GM19372 (cell line): ENCODE results near the gene SHC3.
"Not testable (repeated sequence)": the region's sequence is repeated elsewhere in the genome, so short reads cannot be mapped to it uniquely, and the experiment has no call there.

ENCODE experiments used
- ATAC-seq: cut with Tn5 transposase; IDR thresholded peaks from one replicate; pipeline ENCODE4 v1.9.1; 2021; ENCODE audit warnings: mild to moderate bottlenecking, low read depth, moderate library complexity; ENCODE audit not compliant: unreplicated experiment

Gene SHC3, protein sequence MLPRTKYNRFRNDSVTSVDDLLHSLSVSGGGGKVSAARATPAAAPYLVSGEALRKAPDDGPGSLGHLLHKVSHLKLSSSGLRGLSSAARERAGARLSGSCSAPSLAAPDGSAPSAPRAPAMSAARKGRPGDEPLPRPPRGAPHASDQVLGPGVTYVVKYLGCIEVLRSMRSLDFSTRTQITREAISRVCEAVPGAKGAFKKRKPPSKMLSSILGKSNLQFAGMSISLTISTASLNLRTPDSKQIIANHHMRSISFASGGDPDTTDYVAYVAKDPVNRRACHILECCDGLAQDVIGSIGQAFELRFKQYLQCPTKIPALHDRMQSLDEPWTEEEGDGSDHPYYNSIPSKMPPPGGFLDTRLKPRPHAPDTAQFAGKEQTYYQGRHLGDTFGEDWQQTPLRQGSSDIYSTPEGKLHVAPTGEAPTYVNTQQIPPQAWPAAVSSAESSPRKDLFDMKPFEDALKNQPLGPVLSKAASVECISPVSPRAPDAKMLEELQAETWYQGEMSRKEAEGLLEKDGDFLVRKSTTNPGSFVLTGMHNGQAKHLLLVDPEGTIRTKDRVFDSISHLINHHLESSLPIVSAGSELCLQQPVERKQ

DNA sequence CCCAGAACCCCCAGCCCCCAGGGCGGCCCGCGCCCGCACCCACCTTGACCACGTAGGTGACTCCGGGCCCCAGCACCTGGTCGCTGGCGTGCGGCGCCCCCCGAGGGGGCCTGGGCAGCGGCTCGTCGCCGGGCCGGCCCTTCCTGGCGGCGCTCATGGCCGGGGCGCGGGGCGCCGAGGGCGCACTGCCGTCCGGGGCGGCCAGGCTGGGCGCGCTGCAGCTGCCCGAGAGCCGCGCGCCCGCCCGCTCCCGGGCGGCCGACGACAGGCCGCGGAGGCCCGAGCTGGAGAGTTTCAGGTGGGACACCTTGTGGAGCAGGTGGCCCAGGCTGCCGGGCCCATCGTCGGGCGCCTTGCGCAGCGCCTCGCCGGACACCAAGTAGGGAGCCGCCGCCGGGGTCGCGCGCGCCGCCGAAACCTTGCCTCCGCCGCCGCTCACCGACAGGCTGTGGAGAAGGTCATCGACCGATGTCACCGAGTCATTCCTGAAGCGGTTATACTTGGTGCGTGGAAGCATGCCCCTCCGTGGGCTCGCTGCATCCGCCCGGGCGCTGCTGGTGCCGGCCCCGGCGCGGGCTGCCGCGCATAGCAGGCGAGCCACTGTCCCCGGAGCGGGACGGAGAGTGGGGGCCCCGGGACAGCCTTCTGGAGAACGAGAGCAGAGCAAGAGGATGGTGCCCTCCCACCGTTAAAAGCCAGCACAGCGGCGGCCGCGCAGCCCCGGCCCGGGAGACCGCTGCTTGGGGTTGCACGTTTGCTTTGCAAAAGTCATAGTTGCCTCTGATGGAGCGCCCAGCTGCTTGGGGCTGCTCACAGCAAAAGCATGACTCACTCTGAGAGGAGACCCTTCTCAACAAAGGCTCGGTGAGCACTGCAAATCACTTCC lies at the start of gene SHC3:
TSS of gene SHC3 (minus strand) at position 875 of the 886 bp plus-strand sequence. CDS start at position 517, 358 bp downstream.
- ATAC-seq: no peak

DNA sequence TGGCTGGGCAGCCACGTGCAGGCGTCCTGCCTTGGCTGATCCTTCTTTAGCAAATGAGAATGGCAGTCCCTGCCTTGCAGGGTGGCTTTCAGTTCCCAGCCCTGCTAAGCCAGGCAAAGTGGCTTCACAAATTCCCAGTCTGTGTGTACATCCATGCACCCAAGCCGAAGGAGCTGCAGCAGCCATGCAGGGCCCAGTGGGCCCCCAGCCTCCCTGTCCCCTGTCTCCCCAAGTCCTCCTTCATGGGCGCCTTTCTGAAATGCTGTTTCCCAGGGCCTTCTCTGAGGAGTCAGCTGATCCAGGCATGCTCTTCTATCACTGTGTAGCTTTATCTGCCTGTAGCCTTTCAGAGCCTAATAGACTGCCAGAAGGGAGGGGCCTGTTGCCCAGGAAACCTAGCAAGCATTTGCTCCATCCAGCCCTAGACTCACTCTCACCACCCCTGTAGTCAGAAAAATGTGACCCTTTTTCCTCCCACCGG lies 47.4 kb upstream of the SHC3 start:
- ATAC-seq: no peak

DNA sequence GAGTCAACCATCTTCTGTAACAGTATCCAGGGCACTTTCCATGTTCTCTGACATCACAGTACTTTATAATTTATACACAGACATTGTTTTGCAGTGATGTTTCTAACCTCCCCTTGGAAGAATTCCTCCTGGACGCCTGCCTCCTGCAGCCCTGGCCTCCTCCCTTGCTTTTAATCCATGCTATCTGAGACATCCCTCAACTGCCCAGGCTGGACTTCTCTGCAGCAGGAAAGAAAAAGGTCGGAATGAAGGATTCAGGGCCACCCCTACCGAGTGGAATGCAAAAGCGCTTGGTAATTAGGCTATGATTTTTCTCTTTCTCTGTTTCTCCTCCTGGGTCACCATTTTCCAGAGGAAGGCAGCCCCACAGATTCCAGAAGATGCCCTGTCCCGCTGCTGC lies 47.0 kb upstream of the SHC3 start:
- no peak for ATAC-seq

DNA sequence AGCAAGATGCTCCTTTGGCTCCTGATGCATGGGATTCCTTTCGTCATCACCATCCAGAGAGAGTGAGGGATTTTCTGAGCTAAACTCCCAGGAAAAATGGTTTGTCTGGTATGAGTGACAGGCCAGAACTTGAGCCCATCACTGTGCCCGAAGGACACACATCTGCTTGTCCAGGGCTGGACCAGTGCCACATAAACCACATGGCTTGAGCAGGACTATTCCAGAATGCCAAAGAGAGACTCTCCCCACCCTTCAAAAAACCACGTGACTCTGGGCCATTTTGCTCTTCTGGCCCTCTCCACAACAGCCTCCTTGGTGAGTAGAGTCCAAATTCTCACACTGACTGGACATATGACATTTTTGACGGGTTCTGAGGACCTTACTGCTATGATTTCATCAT lies 46.4 kb upstream of the SHC3 start:
- ATAC-seq: no peak

DNA sequence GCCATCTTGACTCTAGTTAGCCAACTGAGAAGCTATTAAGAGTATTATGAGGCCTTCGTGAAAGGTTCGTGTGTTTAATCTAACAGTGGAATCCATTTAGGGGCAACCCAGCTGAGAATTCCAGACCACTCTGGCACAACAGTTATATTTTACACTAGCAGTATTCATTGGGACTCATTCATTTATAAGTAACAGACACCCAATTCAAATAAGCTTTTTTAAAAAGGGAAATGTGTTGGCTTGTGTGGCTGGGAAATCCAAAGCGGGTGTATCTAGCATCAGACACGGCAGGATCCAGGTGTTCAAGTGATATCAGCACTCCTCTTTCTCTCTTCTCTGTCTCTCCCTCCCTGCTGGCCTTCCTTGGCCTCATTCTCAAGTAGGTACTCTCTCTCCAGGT lies 46.0 kb upstream of the SHC3 start:
- no peak for ATAC-seq

DNA sequence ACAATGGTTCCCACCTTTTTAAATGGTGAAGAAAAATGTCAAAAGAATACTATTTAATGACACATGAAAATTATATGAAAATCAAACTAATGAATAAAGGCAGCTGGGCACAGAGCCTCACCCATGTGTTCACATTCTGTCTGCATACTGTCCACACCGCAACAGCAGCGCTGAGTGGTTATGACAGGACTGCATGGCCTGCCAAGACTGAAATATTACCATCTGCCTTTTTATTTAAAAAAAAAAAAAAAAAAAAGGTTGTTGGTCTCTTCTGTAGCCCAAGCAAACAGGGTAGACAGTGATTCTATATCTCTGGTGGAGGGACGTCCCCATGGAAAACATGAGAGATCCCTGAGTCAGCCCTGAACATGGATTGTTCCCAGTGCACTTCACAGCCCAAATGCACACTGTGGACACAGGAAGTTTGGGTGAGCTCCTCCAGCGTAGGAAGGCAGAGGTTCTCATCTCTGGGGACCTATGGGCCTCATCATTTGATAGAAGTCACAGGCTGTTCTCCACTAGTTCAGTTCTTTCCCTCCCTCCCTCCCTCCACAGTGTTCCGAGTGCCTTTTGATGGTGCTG lies 44.9 kb upstream of the SHC3 start:
- ATAC-seq: no peak

DNA sequence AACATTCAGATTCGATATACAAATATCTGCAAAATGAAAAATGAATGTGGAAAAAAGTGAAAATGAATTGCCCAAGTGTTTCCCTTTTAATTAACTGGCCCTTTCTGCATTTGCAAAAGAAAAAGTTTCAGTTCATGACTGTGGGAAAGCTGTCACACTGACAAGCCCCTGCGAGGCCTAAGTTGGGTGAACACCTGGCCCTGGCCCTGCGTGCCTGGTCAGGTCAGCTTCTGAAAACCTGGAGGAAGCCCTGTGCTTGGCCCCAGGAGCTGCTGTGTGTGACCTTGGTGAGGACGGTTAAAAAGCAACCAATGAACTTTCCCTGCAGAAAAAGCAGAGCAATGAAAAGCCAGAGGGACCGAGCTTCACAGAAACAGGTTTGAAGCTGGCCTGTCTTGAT lies 41.0 kb upstream of the SHC3 start:
- no peak for ATAC-seq

DNA sequence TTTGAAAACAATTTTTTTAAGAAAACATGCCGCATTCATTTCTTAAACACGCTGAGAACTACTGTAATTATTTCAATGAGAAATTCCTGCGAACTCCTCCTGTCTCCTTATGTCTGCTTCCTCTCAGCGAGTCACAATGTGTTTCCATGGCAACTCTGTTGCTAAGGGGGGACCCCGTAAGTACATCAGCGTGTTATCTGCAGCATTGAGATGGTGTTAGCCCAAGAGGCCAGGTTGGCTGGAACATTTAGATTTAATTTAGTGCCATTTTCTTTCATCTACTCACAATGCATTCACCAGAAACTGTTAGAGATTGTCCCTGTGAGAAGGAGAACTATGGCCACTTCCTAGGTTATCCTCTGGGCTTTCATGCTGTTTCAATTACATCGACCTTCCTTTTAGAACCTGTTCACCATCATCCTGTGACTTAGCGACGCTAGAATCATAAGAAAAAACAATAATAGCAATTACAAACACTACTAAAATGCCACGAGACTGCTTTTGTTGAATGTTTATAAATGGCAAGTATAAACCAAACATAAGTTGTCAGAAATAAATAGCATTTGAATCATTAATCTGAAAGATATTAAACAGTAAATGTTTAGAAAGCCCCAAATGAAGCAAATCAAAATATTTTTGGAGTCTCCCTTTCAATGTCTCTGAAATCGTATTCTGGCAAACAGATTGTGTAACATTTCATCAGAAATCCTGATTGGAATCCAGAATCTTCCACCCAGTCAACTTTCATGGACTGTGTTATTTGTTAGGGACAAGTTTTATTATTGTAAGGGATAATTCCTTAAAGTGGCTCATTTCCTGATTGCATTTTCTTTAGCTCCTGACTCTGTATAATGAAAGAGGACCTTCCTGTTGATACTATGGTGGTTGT lies 39.7 kb upstream of the SHC3 start:
- no peak for ATAC-seq

DNA sequence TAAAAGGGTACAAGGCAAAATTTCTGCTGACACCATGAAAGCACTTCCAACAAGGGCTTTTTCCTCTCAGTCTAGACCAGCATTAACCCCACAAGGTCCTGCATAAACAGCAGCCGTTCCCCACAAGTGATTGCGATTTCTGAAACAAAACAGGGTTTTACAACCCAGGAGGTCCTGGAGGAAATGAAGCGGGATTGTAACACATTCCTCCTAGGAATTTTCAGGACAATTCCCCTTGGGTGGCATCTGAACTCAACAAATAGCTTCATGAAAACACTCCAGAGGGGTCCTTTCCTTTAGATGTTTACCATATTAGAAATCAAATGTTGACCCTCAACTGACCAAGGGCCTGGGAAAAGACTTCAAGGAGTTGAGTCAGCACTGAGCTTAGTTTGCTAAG lies 36.7 kb upstream of the SHC3 start:
- no peak for ATAC-seq

DNA sequence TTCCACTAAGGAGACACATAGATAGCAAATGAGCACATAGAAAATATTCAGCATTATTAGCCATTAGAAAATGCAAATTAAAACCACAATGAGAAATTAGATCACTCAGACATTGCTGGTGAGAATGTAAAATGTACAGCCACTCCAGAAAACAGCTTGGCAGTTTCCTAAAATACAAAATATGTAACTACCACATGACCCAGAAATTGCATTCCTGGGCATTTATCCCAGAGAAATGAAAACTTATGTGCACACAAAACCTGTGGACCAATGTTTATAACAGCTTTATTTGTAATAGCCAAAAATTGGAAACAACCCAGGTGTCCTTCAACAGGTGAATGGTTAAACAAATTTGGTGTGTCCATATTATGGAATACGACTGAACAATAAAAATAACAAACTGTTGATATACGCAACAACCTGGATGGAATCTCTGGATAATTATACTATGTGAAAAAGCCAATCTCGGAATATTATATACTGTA lies 34.8 kb upstream of the SHC3 start:
- no peak for ATAC-seq

DNA sequence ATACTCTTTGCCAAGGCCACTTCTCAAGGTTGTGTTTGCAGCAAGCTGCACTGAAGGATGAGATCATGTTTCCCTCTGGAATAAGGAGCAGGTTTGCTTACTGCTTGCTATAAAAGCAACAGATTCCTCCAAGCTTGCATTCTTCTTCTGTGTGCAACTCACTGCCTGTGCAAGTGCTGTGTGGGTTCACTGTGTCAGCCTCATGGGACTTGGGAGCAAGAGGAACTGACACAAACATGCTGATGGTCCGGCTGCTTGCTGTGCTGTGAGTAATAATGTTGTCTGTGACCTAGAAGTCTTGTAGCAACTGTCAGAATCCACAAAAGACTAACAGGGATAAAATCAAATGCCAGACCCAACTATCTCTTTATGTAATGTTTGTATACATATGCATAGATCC lies 33.6 kb upstream of the SHC3 start:
- no peak for ATAC-seq

DNA sequence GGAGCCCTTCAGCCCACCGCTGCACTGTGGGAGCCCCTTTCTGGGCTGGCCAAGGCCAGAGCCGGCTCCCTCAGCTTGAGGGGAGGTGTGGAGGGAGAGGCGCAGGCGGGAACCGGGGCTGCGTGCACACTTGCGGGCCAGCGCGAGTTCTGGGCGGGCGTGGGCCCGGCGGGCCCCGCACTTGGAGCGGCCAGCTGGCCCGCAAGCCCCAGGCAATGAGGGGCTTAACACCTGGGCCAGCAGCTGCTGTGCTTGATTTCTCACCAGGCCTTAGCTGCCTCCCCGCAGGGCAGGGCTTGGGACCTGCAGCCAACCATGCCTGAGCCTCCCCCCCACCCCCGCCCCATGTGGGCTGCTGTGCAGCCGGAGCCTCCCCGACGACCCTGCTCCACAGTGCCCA lies 30.7 kb upstream of the SHC3 start:
- not testable (repeated sequence) for ATAC-seq

DNA sequence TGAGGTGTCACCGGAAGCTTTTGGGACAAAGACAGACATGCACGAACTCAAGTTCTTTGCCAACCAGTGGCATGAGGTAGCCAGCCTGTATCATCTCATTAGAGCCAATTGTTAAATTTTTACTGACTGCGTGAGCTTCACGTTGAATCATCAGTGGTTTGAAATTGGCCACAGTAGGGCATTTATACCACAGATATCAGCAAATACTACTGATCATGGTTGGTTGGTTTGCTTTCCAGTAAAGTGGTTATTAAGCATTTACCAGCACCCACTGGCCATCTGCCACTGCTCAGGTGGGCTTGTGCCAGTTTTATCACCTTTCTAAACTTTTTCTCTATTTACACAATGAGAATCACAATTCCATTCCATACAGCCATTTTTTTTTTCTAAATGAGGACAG lies 28.4 kb upstream of the SHC3 start:
- no peak for ATAC-seq

DNA sequence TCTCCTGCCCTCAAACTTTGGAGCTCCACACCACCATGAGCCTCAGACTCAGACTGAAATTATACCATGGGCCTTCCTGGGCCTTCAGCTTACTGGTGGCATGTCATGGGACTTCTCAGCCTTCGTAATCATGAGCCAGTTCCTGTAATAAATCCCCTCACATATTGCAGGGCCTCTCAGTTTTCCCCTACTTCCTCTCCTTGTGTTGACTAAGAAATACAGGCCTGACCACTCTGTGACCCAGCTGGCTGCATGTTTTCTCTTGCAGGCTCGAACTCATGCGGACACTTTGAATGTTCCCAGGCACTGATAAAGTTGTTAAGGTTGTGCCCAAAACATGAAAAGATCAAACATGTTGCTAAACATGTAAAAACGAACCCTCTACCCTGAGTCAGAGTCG lies 26.2 kb upstream of the SHC3 start:
- ATAC-seq: no peak

DNA sequence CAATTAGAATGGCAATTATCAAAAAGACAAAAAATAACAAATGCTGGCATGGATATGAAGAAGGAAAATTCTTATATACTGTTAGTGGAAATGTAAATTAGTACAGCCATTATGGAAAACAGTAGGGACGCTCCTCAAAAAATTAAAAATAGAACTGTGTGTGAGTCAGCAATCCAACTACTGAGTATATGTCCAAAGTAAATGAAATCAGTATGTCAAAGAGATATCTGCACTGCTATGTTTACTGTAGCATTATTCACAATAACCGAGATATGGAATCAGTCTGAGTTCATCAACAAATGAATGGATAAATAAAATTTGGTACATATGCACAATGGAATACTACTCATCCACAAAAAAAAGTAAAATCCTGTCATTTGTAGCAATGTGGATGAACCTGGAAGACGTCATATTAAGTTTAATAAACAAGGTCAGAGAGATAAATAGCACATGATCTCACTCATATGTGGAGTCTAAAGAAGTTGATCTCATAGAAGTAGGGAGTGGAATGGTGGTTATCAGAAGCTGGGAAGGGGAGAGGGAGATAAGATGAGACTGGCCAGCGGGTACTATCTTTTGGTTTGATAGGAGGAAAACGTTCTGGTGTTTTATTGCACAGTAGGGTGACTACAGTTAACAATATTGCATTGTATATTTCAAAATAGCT lies 16.6 kb upstream of the SHC3 start:
- ATAC-seq: no peak

DNA sequence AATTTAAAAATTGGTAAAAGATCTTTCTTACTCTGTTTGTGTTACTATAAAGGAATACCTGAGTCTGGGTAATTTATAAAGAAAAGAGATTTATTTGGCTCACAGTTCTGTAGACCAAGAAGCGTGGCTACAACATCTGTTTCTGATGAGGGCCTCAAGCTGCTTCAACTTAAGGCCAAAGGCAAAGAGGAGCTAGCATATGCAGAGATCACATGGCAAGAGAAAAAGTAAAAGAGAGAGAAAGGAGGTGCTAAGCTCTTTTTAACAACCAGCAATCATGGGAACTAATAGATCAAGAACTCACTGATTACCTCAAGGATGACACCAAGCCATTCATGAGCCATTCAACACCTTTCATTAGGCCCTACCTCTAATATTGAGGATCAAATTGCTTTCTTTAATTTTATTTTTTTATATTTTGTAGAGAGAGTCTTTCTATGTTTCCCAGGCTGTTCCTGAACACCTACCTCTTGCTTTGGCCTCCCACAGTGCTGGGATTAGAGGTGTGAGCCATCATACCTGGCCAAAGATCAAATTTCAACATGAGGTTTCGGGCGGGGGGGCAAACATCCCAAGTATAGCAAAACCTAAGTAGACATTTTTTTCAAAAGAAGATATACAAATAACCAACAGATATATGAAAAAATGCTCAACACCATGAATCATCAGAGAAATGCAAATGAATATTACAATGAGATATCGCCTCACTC lies 16.0 kb upstream of the SHC3 start:
- ATAC-seq: no peak

DNA sequence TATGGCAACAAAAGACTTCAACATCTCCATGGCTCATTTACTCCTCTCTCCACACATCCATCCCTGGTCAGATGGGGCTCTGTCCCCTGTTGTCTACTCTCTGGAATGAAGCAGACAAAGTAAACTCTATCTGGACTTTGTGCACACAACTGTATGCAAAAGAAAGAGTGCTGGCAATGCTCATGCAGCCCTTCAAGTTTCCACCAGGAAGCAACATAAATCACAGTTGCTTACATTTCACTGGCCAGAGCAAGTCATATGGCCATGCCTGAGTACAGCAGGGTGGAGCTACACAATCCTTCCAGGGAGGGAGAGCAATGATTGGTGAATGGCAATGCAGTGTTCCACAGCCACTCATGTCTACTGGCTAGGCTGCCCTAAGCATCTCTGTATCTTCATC lies 12.4 kb upstream of the SHC3 start:
- no peak for ATAC-seq

DNA sequence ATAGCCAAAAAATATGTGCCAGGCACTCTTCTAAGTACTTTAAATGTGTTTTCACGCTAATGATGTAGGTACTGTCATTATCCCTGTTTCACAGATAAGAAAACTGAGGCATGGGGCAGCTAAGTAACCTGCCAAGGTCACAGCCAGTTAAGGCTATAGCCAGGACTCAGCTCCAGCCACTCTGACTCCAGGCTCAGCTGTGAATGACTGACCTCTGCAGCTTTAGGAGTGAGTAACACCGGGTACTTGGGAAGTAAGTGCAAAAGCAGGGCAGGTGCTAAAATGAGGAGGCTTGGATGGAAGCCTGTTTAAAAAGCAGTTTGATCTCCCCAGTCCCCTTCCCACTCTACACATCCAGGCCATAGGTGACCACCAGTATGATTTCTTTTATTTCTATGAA lies 10.6 kb upstream of the SHC3 start:
- no peak for ATAC-seq

DNA sequence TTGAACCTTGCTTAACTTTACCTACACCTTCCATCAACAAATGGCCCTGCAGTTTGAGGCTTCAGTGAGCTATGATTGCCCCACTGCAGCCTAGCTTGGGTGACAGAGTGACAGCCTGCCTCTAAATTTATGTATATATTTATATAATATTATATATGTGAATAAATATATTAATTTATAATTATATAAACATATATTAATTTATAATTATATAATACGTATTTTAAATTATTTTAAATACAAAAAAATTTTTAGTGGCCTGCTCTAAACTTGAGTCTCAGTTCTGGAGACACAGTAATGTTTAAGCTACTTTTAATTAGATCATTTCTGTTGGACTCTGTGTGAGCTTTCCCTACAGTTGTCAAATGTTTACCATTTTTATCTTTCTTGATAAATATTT lies 9.3 kb upstream of the SHC3 start:
- no peak for ATAC-seq
